Naive thymus-derived CD8-positive, alpha-beta T cell (primary cell): ENCODE results near the gene ANXA6. TPM values are rescaled to one million over a fixed set of nuclear protein-coding genes. Genes with fewer than 3 reads are reported as not detected.
A peak's percentile ranks its signal among the peaks of the same experiment; 100 is the strongest.

Source experiments
- ATAC-seq, 2 donors: fragments of 150-1000 bp; cut with Tn5 transposase in 1 of 2; sonication (Bioruptor Pico), chemical (Tn5 transposase) in 1 of 2; 1 replicate in 1 of 2; 2 replicates in 1 of 2; pipeline ENCODE4 v1.10.0; 2021; ENCODE audit warnings: mild to moderate bottlenecking in 2 of 2, moderate library complexity in 2 of 2
- POLR2A ChIA-PET: fragments of 350-600 bp; sonication (Branson Sonifier 250); formaldehyde crosslinking; loops from one replicate; lab custom pipeline; 2021; ENCODE audit warnings: antibody characterized with exemption; lab: Charles Lee
- DNase-seq, 10 donors: peaks; one replicate each; pipeline versions ENCODE4 v3.0.0 to v3.0.0-alpha.2; 2020 to 2022
- H3K27ac Mint-ChIP-seq, 10 donors: one replicate each; pipeline ENCODE4 v1.8.0; 2020 to 2022; ENCODE audit warnings: mild to moderate bottlenecking in 10 of 10, mixed read lengths in 10 of 10, moderate library complexity in 4 of 10, inconsistent platforms in 1 of 10
- H3K27me3 Mint-ChIP-seq, 5 donors: one replicate each; pipeline ENCODE4 v1.8.0; 2021 to 2022; ENCODE audit warnings: mixed read lengths in 5 of 5
- H3K36me3 Mint-ChIP-seq, 3 donors: one replicate each; pipeline ENCODE4 v1.8.0; 2020 to 2022; ENCODE audit warnings: mixed read lengths in 3 of 3, mild to moderate bottlenecking in 2 of 3, inconsistent platforms in 1 of 3
- H3K4me1 Mint-ChIP-seq, 4 donors: one replicate each; pipeline ENCODE4 v1.8.0; 2021 to 2022; ENCODE audit warnings: mixed read lengths in 4 of 4
- H3K4me3 Mint-ChIP-seq, 10 donors: one replicate each; pipeline ENCODE4 v1.8.0; 2020 to 2022; ENCODE audit warnings: mild to moderate bottlenecking in 10 of 10, mixed read lengths in 10 of 10, moderate library complexity in 6 of 10, inconsistent platforms in 1 of 10
- H3K9me3 Mint-ChIP-seq, 9 donors: one replicate each; pipeline ENCODE4 v1.8.0; 2020 to 2022; ENCODE audit warnings: mixed read lengths in 9 of 9, mild to moderate bottlenecking in 3 of 9, inconsistent platforms in 1 of 9, moderate library complexity in 1 of 9
- polyA plus RNA-seq, 3 donors: library from polyadenylated mRNA; unstranded; fragments of 300-500 nt; fragmentation: Illumina TruSeq; gene quantifications; one replicate each; pipeline ENCODE4 v1.2.3, GENCODE V29; 2021
- total RNA-seq, 8 experiments: library from RNA in 2 of 8; stranded (reverse) in 2 of 8; gene quantifications; one replicate each; pipeline ENCODE4 v1.2.3 and lab custom pipeline; 2021 to 2026

The ANXA6 gene
- total and polyA plus RNA-seq, 5 experiments from 2014 or later = 242 to 359 (median 318) TPM

- DNase-seq = peak in 5 of 10 donors; percentile 40 to 51 (median 47)
- H3K36me3 Mint-ChIP-seq = peaks cover 19 to 73% (median 43%) of the 10 kb centered on the region in 3 donors
Measured at GRCh38 chr5:151139015-151139414, 18.6 kb downstream of the ANXA6 start.

GRCh38 chr5:151138114-151138513, 19.5 kb downstream of the ANXA6 start:
- Mint-ChIP-seq H3K27me3 (no peaks in the 10 kb centered on the region), H3K36me3 (peaks cover 19 to 74% (median 48%) of the 10 kb centered on the region in 3 donors), H3K27ac (peak overlapping the region; percentile 70 to 99 (median 91)), H3K4me1 (peaks cover 51 to 98% (median 95%) of the 10 kb centered on the region in 4 donors), H3K4me3 (peak overlapping the region in 5 of 10 donors; percentile 0 to 62 (median 30)), H3K9me3 (no peaks in the 10 kb centered on the region)
- POLR2A ChIA-PET = interaction anchor here (0.9 to 10.0 kb wide), 3 partner anchors 9 to 27 kb away, joined by 3 to 185 read pairs (median 4); partner anchors contain the start of gene ANXA6
- no peak for ATAC-seq
- DNase-seq = no peak

More at GRCh38 chr5:151139015-151139414, 18.6 kb downstream of the ANXA6 start:
- Mint-ChIP-seq H3K9me3 (no peaks in the 10 kb centered on the region), H3K27me3 (no peaks in the 10 kb centered on the region), H3K4me3 (peak overlapping the region; percentile 22 to 94 (median 60)), H3K27ac (peak overlapping the region; percentile 83 to 99 (median 91)), H3K4me1 (peaks cover 60 to 98% (median 95%) of the 10 kb centered on the region in 4 donors)
- POLR2A ChIA-PET = interaction anchor here (1.0 to 10.0 kb wide), 6 partner anchors 10 to 114 kb away, joined by 3 to 185 read pairs (median 4); partner anchors contain the start of genes ANXA6 and GM2A
- ATAC-seq = peak; percentile 50 to 75

- Mint-ChIP-seq H3K4me1 (peaks cover 53 to 98% (median 94%) of the 10 kb centered on the region in 4 donors), H3K36me3 (peaks cover 19 to 83% (median 51%) of the 10 kb centered on the region in 3 donors), H3K4me3 (peak overlapping the region in 2 of 10 donors; percentile 24 to 28), H3K9me3 (no peaks in the 10 kb centered on the region), H3K27ac (peak overlapping the region; percentile 65 to 99 (median 92)), H3K27me3 (no peaks in the 10 kb centered on the region)
- DNase-seq = no peak
- ATAC-seq = no peak
- POLR2A ChIA-PET = interaction anchor here (1.0 to 10.0 kb wide), 3 partner anchors 8 to 16 kb away, joined by 4 to 185 read pairs (median 5); partner anchors contain the start of gene ANXA6
Measured at GRCh38 chr5:151137067-151137825, 20.3 kb downstream of the ANXA6 start.

- Mint-ChIP-seq H3K9me3 (no peaks in the 10 kb centered on the region), H3K4me1 (peaks cover 49 to 95% (median 89%) of the 10 kb centered on the region in 4 donors), H3K36me3 (peaks cover 19 to 100% (median 61%) of the 10 kb centered on the region in 3 donors), H3K4me3 (no peak overlapping the region), H3K27me3 (no peaks in the 10 kb centered on the region), H3K27ac (peak overlapping the region; percentile 63 to 98 (median 86))
- POLR2A ChIA-PET = interaction anchor here (1.5 to 7.2 kb wide), 2 partner anchors 9 to 23 kb away, joined by 3 to 54 read pairs; no protein-coding TSS in a partner anchor
- no peak for ATAC-seq
- DNase-seq = no peak
Measured at GRCh38 chr5:151134228-151134627, 23.4 kb downstream of the ANXA6 start.

GRCh38 chr5:151132963-151133362, 24.6 kb downstream of the ANXA6 start:
- Mint-ChIP-seq H3K4me1 (peaks cover 41 to 92% (median 85%) of the 10 kb centered on the region in 4 donors), H3K4me3 (peak overlapping the region in 1 of 10 donors; percentile 2), H3K36me3 (peaks cover 18 to 100% (median 56%) of the 10 kb centered on the region in 3 donors), H3K27me3 (no peaks in the 10 kb centered on the region), H3K9me3 (no peaks in the 10 kb centered on the region), H3K27ac (peak overlapping the region in 8 of 10 donors; percentile 53 to 98 (median 87))
- ATAC-seq (no peak), DNase-seq (no peak)
- POLR2A ChIA-PET = interaction anchor here (1.3 to 8.5 kb wide), 4 partner anchors 11 to 81 kb away, joined by 4 to 88 read pairs (median 31); no protein-coding TSS in a partner anchor

- H3K4me3 Mint-ChIP-seq = peak overlapping the region; percentile 7 to 84 (median 62)
- H3K27me3 Mint-ChIP-seq = no peaks in the 10 kb centered on the region
- H3K36me3 Mint-ChIP-seq = peaks cover 12 to 98% (median 45%) of the 10 kb centered on the region in 3 donors
- peak; percentile 51 to 65 for ATAC-seq
- H3K27ac Mint-ChIP-seq = peak overlapping the region; percentile 81 to 98 (median 96)
- peaks cover 36 to 92% (median 85%) of the 10 kb centered on the region in 4 donors for H3K4me1 Mint-ChIP-seq
- POLR2A ChIA-PET = interaction anchor here (0.9 to 8.5 kb wide), 9 partner anchors 9 to 104 kb away, joined by 3 to 88 read pairs (median 8); partner anchors contain the start of gene ANXA6
- H3K9me3 Mint-ChIP-seq = no peaks in the 10 kb centered on the region
- DNase-seq = peak in 1 of 10 donors; percentile 26
Measured at GRCh38 chr5:151130922-151131891, 26.4 kb downstream of the ANXA6 start.

- DNase-seq (no peak), ATAC-seq (no peak)
- peak overlapping the region; percentile 80 to 98 (median 94) for H3K27ac Mint-ChIP-seq
- H3K36me3 Mint-ChIP-seq = peaks cover 7 to 96% (median 43%) of the 10 kb centered on the region in 3 donors
- no peaks in the 10 kb centered on the region for H3K9me3 Mint-ChIP-seq
- H3K27me3 Mint-ChIP-seq = no peaks in the 10 kb centered on the region
- H3K4me3 Mint-ChIP-seq = peak overlapping the region in 1 of 10 donors; percentile 62
- POLR2A ChIA-PET = interaction anchor here (0.6 to 8.5 kb wide), 6 partner anchors 8 to 88 kb away, joined by 3 to 88 read pairs (median 14); partner anchors contain the start of gene ANXA6
- peaks cover 41 to 92% (median 87%) of the 10 kb centered on the region in 4 donors for H3K4me1 Mint-ChIP-seq
Measured at GRCh38 chr5:151130235-151130921, 27.2 kb downstream of the ANXA6 start.

- H3K4me1 Mint-ChIP-seq = peaks cover 44 to 89% (median 87%) of the 10 kb centered on the region in 4 donors
- H3K27me3 Mint-ChIP-seq = no peaks in the 10 kb centered on the region
- no peak for ATAC-seq
- no peak for DNase-seq
- H3K9me3 Mint-ChIP-seq = no peaks in the 10 kb centered on the region
- H3K36me3 Mint-ChIP-seq = peaks cover 7 to 93% (median 34%) of the 10 kb centered on the region in 3 donors
- POLR2A ChIA-PET = interaction anchor here (0.6 to 8.5 kb wide), 8 partner anchors 10 to 95 kb away, joined by 3 to 88 read pairs (median 8); partner anchors contain the start of genes ANXA6 and CCDC69
- H3K27ac Mint-ChIP-seq = peak overlapping the region; percentile 22 to 98 (median 84)
- H3K4me3 Mint-ChIP-seq = no peak overlapping the region
Measured at GRCh38 chr5:151128817-151129216, 28.8 kb downstream of the ANXA6 start.

GRCh38 chr5:151127926-151128325, 29.7 kb downstream of the ANXA6 start:
- ATAC-seq = no peak
- no peak overlapping the region for H3K4me3 Mint-ChIP-seq
- no peaks in the 10 kb centered on the region for H3K27me3 Mint-ChIP-seq

GRCh38 chr5:151126199-151126645, 31.4 kb downstream of the ANXA6 start:
- ATAC-seq (peak; percentile 25 to 48), DNase-seq (peak; percentile 39 to 78 (median 62))
- Mint-ChIP-seq H3K27ac (peak overlapping the region; percentile 67 to 98 (median 94)), H3K4me3 (peak overlapping the region in 8 of 10 donors; percentile 7 to 73 (median 30)), H3K4me1 (peaks cover 32 to 75% (median 68%) of the 10 kb centered on the region in 4 donors), H3K36me3 (peaks cover 7 to 89% (median 29%) of the 10 kb centered on the region in 3 donors), H3K9me3 (no peaks in the 10 kb centered on the region), H3K27me3 (no peaks in the 10 kb centered on the region)
- POLR2A ChIA-PET = interaction anchor here (0.7 to 8.5 kb wide), 17 partner anchors 9 to 366 kb away, joined by 3 to 88 read pairs (median 7); partner anchors contain the start of genes ANXA6 and TNIP1

More at GRCh38 chr5:151127926-151128325, 29.7 kb downstream of the ANXA6 start:
- peak overlapping the region; percentile 22 to 98 (median 80) for H3K27ac Mint-ChIP-seq
- peaks cover 7 to 89% (median 30%) of the 10 kb centered on the region in 3 donors for H3K36me3 Mint-ChIP-seq
- peaks cover 44 to 85% (median 83%) of the 10 kb centered on the region in 4 donors for H3K4me1 Mint-ChIP-seq
- POLR2A ChIA-PET = interaction anchor here (0.6 to 8.5 kb wide), 4 partner anchors 14 to 37 kb away, joined by 3 to 88 read pairs (median 22); no protein-coding TSS in a partner anchor
- no peak for DNase-seq
- no peaks in the 10 kb centered on the region for H3K9me3 Mint-ChIP-seq
